ENCODE measurements around the gene GOLPH3L.

- TF ChIP-seq TCF7L2 (IDR thresholded peaks at IDR 0.05; ENCODE audit: low read depth, low read length), result no peak
- TF ChIP-seq CTCF (IDR thresholded peaks at IDR 0.05), result no peak
- TF ChIP-seq POLR2AphosphoS5 (IDR thresholded peaks at IDR 0.05; ENCODE audit: low read depth, low read length), result no peak
- no peak for TF ChIP-seq SIN3A (IDR thresholded peaks at IDR 0.05; ENCODE audit: borderline replicate concordance, insufficient read depth, low read depth, low read length)
- TF ChIP-seq REST (IDR thresholded peaks at IDR 0.05; ENCODE audit: insufficient read depth in 1 of 2, low read depth in 2 of 2, low read length in 1 of 2), result no peak
Measured at GRCh38 chr1:150620919-150621318, 76.0 kb downstream of the GOLPH3L start.

All from Panc1 (cell line).